Hepatocyte (in vitro differentiated cells): ENCODE data around the gene TXLNG.

Experiments
- EZH2 ChIP-seq: fragments of 200-600 bp; sonication (generic); IDR thresholded peaks from 2 replicates; pipeline ENCODE4 v1.6.1; 2016; ENCODE audit warnings: antibody characterized with exemption, mild to moderate bottlenecking, borderline replicate concordance
- TF ChIP-seq, protein P1 (sequence below): fragments of 200-600 bp; sonication (generic); IDR thresholded peaks from 2 replicates; pipeline ENCODE4 v1.5.1; 2016; ENCODE audit warnings: antibody characterized with exemption, mild to moderate bottlenecking; ENCODE audit not compliant: poor library complexity

DNA sequence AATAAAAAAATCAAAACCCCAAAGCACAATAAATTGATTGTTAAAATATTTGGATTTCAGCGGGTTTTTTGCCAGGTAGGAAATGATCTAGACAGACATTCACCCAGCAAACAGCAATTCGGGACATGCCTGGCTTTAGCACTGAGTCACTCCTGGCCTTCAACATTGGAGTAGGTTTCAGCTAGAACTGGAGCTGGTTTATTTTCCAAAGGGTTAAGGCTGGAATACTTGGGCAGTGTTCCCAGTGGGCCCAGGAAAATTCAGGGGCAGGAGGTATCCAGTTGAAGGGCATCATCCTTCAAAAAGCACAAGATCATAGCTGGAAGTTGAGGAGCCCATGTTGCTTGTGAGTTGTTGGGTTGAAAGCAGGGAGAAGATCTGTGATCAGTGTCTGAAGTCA, 41.0 kb downstream of the TXLNG start:
- no peak for TF ChIP-seq EZH2
- TF ChIP-seq, protein P1, sequence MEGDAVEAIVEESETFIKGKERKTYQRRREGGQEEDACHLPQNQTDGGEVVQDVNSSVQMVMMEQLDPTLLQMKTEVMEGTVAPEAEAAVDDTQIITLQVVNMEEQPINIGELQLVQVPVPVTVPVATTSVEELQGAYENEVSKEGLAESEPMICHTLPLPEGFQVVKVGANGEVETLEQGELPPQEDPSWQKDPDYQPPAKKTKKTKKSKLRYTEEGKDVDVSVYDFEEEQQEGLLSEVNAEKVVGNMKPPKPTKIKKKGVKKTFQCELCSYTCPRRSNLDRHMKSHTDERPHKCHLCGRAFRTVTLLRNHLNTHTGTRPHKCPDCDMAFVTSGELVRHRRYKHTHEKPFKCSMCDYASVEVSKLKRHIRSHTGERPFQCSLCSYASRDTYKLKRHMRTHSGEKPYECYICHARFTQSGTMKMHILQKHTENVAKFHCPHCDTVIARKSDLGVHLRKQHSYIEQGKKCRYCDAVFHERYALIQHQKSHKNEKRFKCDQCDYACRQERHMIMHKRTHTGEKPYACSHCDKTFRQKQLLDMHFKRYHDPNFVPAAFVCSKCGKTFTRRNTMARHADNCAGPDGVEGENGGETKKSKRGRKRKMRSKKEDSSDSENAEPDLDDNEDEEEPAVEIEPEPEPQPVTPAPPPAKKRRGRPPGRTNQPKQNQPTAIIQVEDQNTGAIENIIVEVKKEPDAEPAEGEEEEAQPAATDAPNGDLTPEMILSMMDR = no peak
